MG63 (cell line): ENCODE data around the gene MSS51. TPM values are rescaled to one million over a fixed set of nuclear protein-coding genes. Genes with fewer than 3 reads are reported as not detected.
"Not testable (repeated sequence)": the region's sequence is repeated elsewhere in the genome, so short reads cannot be mapped to it uniquely, and the experiment has no call there.

Experiments
- DNase-seq: peaks from one replicate; pipeline ENCODE4 v3.0.0-alpha.2; 2020
- H3K27me3 ChIP-seq: fragments of 250-450 bp; sonication (Bioruptor Pico); 2 replicates; pipeline ENCODE4 v1.5.1; 2020; ENCODE audit warnings: mild to moderate bottlenecking, moderate library complexity
- H3K36me3 ChIP-seq: fragments of 250-450 bp; sonication (Bioruptor Pico); 2 replicates; pipeline ENCODE4 v1.5.1; 2020; ENCODE audit warnings: mild to moderate bottlenecking, moderate library complexity
- H3K4me3 ChIP-seq: fragments of 250-450 bp; sonication (Bioruptor Pico); 2 replicates; pipeline ENCODE4 v1.5.1; 2020; ENCODE audit warnings: mild to moderate bottlenecking, moderate library complexity
- H3K9me3 ChIP-seq: fragments of 250-450 bp; sonication (Bioruptor Pico); 2 replicates; pipeline ENCODE4 v1.5.1; 2020; ENCODE audit warnings: mild to moderate bottlenecking, moderate library complexity
- total RNA-seq: library from RNA; depleted of rRNA; stranded (reverse); fragments of >200 nt; shearing (Covaris generic); gene quantifications from 2 replicates; pipeline ENCODE4 v1.2.3, GENCODE V29; 2014; ENCODE audit warnings: low replicate concordance; rRNA removed

The MSS51 gene
- total RNA-seq, 1 experiment from 2014 or later, result 0.10 TPM

DNA sequence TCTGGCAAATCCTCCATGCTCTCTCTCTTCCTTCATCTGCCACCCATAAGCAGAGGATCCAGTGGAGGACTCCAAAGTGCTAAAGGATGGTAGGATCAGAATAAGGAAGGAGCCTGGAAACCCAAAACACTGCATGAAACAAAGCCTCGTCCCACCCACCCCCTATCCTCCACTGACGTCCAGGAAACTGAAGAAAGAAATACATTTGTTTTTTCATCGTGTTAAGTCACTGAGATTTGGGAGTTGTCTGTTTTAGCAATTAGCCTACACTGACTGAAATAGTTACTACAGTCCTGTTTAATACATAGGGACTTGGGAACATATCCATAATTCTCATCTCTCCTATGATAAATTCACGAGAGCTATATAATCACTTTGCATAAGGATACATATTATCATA, 34.3 kb downstream of the MSS51 start:
- DNase-seq, result no peak
- Histone ChIP-seq H3K9me3 (no peaks in the 10 kb centered on the region), H3K27me3 (no peaks in the 10 kb centered on the region), H3K36me3 (peaks cover 61% of the 10 kb centered on the region), H3K4me3 (no peak overlapping the region)

DNA sequence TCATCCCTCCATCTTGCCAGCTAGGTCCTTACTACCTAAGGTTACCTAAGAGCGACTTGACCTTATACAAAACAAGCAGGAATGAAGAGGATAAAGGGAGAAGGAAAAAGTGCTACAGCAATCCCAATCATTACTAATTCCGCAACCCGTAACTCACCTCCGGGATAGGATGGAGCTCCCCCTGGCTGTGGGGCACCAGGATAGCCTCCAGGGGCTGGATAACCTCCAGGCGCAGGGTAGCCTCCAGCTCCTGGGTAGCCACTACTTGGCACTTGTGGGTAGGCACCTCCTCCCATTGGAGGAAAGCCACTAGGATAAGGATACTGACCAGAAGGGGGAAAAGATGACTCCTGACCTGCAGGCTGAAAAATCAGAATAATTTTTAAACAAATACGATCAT, 35.3 kb downstream of the MSS51 start:
- Histone ChIP-seq H3K36me3 (peaks cover 67% of the 10 kb centered on the region), H3K27me3 (no peaks in the 10 kb centered on the region), H3K4me3 (no peak overlapping the region), H3K9me3 (no peaks in the 10 kb centered on the region)
- DNase-seq, result no peak

GRCh38 chr10:73394325-73394724, 39.0 kb downstream of the MSS51 start:
- DNase-seq, H3K27me3 ChIP-seq, H3K9me3 ChIP-seq, H3K4me3 ChIP-seq: not testable (repeated sequence)
- peaks cover 68% of the 10 kb centered on the region for H3K36me3 ChIP-seq

DNA sequence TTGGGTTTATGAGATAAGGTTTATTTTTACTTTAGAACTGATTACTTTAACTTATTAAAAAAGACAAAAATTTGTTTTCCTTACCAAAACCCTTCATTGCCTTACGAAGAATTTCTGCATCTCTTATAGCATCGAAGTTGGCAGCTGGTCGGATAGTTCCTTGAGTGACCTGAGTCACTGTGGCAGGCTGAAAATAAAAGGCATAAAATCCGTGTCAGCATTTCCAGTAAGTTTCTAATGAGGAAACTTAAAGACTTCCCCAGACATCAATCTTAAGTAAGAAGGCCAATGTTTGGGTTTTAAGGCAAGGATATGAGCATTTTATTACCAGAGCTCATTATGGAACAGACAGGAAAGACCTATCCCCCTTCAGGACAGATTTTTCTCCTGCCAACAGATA, 45.1 kb downstream of the MSS51 start:
- no peak overlapping the region for H3K4me3 ChIP-seq
- H3K9me3 ChIP-seq, result no peaks in the 10 kb centered on the region
- no peaks in the 10 kb centered on the region for H3K27me3 ChIP-seq
- no peak for DNase-seq
- peaks cover 57% of the 10 kb centered on the region for H3K36me3 ChIP-seq

DNA sequence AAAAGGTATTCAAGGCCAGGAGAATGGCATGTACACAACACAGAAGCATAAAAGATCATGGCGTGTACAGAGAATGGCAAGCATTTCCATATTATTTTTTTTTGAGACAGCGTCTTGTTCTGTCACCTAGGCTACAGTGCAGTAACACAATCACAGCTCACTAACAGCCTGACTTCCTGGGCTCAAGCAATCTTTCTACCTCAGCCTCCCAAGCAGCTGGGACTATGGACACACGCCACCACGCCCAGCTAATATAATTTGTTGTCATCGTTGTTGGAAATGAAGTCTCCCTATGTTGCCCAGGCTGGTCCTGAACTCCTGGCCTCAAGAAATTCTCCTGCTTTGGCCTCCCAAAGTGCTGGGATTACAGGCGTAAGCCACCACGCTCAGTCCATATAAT, 46.8 kb downstream of the MSS51 start:
- DNase-seq, result no peak
- Histone ChIP-seq H3K27me3 (no peaks in the 10 kb centered on the region), H3K4me3 (no peak overlapping the region), H3K9me3 (no peaks in the 10 kb centered on the region), H3K36me3 (peaks cover 63% of the 10 kb centered on the region)

GRCh38 chr10:73379064-73379748, 54.2 kb downstream of the MSS51 start:
- Histone ChIP-seq H3K9me3 (no peaks in the 10 kb centered on the region), H3K4me3 (no peak overlapping the region), H3K27me3 (no peaks in the 10 kb centered on the region), H3K36me3 (peaks cover 58% of the 10 kb centered on the region)
- DNase-seq, result no peak

DNA sequence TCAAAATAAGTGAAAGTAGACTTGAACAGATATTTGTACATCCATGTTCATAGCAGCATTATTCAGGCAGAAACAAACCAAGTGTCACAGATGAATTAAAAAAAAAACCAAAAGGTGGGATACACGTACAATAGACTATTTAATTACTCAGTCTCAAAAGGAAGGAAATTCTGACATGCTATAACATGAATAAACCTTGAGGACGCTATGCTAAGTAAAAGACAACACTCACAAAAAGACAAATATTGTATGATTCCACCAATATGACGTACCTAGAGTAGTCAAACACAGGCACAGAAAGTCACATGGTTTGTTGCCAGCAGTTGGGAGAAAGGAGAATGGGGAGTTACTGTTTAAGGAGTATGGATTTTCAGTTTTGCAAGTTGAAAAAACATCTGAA, 56.7 kb downstream of the MSS51 start:
- H3K4me3 ChIP-seq, result no peak overlapping the region
- H3K9me3 ChIP-seq, result peaks cover 2% of the 10 kb centered on the region; the same call in 1 of the 2 replicates
- no peak for DNase-seq
- H3K36me3 ChIP-seq, result peaks cover 50% of the 10 kb centered on the region
- H3K27me3 ChIP-seq, result no peaks in the 10 kb centered on the region

Other genes with a start within 250 kb of the MSS51 start
- gene DNAJC9, start 186.3 kb downstream of the MSS51 start, total RNA-seq, result 31.1 and 39.5 TPM in 2 replicates
- gene MRPS16, start 180.9 kb downstream of the MSS51 start, total RNA-seq, result 61.4 TPM in 2 replicates
- gene CFAP70, start 74.7 kb downstream of the MSS51 start, total RNA-seq, result 2.8 and 4.1 TPM in 2 replicates
- gene ANXA7, start 19.5 kb downstream of the MSS51 start, total RNA-seq, result 32.7 and 62.7 TPM in 2 replicates
- 5.9 and 14.5 TPM in 2 replicates for gene PPP3CB, start 62.5 kb upstream of the MSS51 start, total RNA-seq
- gene USP54, start 157.8 kb upstream of the MSS51 start, total RNA-seq, result 5.3 and 10.2 TPM in 2 replicates
- gene MYOZ1, start 207.9 kb upstream of the MSS51 start, total RNA-seq, result not detected in 2 replicates
- gene SYNPO2L, start 222.5 kb upstream of the MSS51 start, total RNA-seq, result not detected in 2 replicates